Epithelial cell of proximal tubule (primary cell): ENCODE measurements around the gene C2. TPM values are rescaled to one million over a fixed set of nuclear protein-coding genes. Genes with fewer than 3 reads are reported as not detected.

Source experiments
- DNase-seq: peaks from one replicate; pipeline ENCODE4 v3.0.0-alpha.2; 2011; ENCODE audit warnings: low read depth
- H3K4me3 ChIP-seq: 2 replicates; pipeline ENCODE4 v1.5.1; 2011; ENCODE audit warnings: low read depth, mild to moderate bottlenecking, low read length
- total RNA-seq: library from RNA; depleted of rRNA; stranded (reverse); fragments of >200 nt; gene quantifications from 2 replicates; pipeline ENCODE4 v1.2.3, GENCODE V29; 2015
- TF ChIP-seq, protein P1 (sequence below): conservative IDR thresholded peaks from 2 replicates; pipeline ENCODE4 v1.5.1; 2012; ENCODE audit warnings: low read depth, mild to moderate bottlenecking, low read length

C2 gene
- not detected in 2 replicates for total RNA-seq

DNA sequence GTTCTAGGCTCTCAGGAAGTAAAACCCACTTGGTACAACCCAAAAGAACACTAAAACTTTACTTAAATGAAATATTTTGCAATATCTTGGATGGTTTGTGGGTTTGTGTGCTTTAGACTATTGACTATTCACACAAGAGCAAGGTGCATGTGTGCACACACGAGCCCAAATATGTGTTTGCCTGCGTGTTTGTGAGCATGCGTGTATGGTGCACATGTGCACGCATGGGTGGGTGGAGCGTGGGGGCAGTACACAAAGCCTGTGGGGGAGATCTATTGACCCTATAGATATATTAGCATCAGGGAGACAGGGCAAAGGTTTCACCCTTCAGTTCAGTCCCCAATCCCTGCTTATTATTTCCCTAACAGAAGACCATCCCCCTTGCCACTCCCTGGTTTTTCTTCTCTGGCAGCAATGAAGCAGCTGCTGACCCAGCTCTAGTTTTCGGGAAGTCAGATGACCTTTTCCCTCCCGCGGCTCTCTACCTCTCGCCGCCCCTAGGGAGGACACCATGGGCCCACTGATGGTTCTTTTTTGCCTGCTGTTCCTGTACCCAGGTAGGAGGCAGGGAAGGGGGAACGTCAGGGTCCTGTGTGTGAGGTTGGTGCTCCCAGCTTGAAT, at the start of gene C2:
C2 (plus strand) TSS at position 476 of the 621 bp plus-strand sequence; CDS start at position 512, 36 bp downstream.
- DNase-seq: no peak
- TF ChIP-seq, protein P1, sequence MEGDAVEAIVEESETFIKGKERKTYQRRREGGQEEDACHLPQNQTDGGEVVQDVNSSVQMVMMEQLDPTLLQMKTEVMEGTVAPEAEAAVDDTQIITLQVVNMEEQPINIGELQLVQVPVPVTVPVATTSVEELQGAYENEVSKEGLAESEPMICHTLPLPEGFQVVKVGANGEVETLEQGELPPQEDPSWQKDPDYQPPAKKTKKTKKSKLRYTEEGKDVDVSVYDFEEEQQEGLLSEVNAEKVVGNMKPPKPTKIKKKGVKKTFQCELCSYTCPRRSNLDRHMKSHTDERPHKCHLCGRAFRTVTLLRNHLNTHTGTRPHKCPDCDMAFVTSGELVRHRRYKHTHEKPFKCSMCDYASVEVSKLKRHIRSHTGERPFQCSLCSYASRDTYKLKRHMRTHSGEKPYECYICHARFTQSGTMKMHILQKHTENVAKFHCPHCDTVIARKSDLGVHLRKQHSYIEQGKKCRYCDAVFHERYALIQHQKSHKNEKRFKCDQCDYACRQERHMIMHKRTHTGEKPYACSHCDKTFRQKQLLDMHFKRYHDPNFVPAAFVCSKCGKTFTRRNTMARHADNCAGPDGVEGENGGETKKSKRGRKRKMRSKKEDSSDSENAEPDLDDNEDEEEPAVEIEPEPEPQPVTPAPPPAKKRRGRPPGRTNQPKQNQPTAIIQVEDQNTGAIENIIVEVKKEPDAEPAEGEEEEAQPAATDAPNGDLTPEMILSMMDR: no peak
- peak within 1 kb of the TSS; percentile 39 for H3K4me3 ChIP-seq

DNA sequence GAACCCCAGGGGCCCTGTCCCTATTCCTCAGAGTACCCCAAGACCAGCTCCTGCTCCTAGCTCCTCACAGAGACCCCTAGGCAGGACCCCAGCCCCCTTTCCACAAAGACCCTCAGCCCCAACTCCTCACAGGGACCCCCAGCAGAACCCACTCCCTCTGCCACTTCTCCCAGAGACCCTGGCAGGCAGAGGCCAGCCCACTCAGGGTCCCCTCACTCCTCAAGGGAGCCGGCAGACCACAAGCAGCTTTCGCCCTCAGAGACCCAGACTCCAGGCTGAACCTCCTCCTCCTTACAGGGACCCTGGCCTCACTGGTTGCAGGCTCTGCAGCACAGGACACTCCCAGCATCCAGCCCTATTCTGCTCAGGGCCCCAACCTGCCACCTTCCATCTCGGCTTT, 49.3 kb upstream of the C2 start:
- no peak for DNase-seq
- TF ChIP-seq, protein P1: no peak
- peak overlapping the region; percentile 21 for H3K4me3 ChIP-seq

DNA sequence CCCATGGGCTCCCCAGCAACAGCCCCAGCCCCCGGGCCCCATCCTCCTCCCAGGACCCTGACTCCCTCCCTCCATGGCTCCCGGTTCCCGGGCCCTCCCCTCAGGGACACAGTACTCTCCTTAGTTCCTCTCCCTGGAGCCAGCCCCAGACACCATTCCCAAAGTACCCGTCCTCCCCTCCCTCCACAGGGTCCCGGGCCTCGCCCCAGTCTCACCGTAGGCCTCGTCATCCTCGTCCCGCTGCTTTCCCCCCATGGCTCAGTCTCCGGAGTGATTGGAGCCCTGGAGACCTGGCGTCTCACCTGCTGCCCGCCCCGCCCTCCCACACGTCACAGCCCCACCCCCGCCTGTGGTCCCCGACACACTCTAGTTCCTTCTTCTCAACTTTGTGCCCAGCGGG, 48.8 kb upstream of the C2 start, which contains the start of gene SLC44A4:
SLC44A4 (minus strand) TSS at position 272 of the 400 bp plus-strand sequence; CDS start at position 255, 17 bp downstream.
- no peak for DNase-seq
- peak within 1 kb of the TSS; percentile 21 for H3K4me3 ChIP-seq

DNA sequence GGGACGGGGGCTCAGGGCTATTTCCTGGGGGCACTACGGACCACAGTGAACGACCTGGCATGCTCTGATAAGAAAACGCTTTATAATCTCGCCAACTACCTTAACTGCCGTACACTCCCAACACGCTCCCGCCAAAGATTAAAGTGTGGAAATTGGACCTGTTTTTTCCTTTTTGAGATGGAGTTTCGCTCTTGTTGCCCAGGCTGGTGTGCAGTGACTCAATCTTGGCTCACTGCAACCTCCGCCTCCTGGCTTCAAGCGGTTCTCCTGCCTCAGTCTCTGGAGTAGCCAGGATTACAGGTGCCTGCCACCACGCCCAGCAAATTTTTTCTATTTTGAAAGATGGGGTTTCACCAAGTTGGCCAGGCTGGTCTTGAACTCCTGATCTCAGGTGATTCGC, 48.4 kb upstream of the C2 start:
- H3K4me3 ChIP-seq: no peak overlapping the region
- no peak for DNase-seq
- TF ChIP-seq, protein P1: no peak

More for the DNA sequence above, 48.8 kb upstream of the C2 start, which contains the start of gene SLC44A4:
- TF ChIP-seq, protein P1: no peak

DNA sequence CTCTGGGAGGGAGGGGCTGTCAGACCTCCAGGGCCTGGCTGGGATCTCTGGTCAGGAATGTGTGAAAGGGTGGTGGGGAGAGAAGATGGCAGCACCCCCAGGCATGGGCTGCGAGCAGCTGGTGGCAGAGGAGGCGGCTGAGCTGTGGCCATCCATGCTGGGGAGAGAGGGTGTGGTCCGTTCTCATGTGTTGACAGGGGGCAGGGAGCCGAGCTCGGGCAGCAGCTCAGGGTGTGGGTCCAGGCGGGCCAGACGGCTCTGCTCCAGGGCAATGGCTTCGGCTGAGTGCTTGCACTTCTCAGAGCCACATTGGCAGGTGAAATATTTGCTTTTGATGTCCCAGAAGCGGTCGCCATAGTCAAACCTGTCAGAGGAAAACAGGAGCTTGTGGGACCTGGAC, 47.6 kb upstream of the C2 start:
- TF ChIP-seq, protein P1: no peak
- no peak overlapping the region for H3K4me3 ChIP-seq
- DNase-seq: no peak

DNA sequence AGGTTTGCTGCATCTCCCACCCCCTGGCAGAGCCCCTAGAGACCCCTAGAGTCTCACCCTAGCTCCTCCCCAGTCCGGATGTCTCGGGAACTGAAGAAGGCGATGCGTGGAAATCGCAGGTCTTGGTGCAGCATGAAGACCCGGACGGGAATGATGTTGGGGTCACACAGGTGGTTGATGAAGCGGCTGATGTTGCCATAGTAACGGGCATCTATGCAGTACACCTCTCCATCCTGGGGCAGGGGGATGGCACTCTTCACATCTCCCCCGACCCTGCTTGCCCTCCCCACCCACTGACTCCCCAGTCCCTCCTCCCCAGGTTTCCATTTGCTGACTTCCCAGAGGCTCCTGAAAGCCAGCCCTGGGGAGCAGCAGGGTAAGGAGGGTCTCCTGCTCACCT, 46.9 kb upstream of the C2 start:
- DNase-seq: no peak
- H3K4me3 ChIP-seq: no peak overlapping the region
- TF ChIP-seq, protein P1: no peak
